HG02938 (cell line): ENCODE results near the gene TAGAP.
"Not testable (repeated sequence)": the region's sequence is repeated elsewhere in the genome, so short reads cannot be mapped to it uniquely, and the experiment has no call there.

Experiments
- ATAC-seq: cut with Tn5 transposase; IDR thresholded peaks from one replicate; pipeline ENCODE4 v1.9.1; 2021; ENCODE audit warnings: mild to moderate bottlenecking, moderate library complexity; ENCODE audit not compliant: unreplicated experiment

The TAGAP gene

GRCh38 chr6:159045801-159046200 is 1.0 kb upstream of the TAGAP start:
- ATAC-seq = no peak

GRCh38 chr6:159043947-159044346 is 844 bp downstream of the TAGAP start:
- no peak for ATAC-seq

DNA sequence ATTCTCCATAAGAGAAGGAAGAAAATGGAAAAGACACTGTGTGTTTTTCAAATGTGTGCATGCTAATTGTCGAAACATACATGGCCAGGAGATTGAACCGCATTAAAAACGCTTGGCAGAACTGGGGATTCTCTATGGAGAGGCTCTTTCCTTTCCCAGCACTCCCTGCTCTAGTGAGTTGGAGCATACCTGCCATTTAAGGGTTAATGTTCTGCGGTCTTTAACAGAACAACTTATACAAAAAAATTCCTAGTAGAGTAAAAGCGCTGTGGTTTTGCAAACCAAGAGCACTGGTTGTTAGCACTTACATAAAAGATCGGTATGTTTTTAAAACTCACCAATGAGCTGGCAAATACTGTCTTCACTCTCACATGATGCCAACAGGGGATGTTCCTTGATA is 1.5 kb downstream of the TAGAP start:
- no peak for ATAC-seq

DNA sequence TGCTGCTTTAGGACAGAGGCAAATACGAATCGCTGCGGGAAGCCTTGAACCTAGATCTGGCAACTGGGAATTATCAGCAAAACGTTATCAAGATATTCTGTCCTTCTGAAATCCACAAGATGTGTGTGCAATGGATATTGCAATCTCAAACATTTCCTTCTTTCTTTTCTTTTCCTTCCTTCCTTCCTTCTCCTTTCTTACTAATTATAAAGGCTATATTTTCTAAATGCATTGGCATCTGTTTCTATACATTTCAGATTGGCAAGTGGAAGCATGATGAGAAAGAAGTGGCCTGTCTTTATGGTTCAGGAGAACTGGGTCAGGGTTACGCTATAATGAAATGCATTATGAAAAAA is 2.0 kb downstream of the TAGAP start:
- ATAC-seq = no peak

DNA sequence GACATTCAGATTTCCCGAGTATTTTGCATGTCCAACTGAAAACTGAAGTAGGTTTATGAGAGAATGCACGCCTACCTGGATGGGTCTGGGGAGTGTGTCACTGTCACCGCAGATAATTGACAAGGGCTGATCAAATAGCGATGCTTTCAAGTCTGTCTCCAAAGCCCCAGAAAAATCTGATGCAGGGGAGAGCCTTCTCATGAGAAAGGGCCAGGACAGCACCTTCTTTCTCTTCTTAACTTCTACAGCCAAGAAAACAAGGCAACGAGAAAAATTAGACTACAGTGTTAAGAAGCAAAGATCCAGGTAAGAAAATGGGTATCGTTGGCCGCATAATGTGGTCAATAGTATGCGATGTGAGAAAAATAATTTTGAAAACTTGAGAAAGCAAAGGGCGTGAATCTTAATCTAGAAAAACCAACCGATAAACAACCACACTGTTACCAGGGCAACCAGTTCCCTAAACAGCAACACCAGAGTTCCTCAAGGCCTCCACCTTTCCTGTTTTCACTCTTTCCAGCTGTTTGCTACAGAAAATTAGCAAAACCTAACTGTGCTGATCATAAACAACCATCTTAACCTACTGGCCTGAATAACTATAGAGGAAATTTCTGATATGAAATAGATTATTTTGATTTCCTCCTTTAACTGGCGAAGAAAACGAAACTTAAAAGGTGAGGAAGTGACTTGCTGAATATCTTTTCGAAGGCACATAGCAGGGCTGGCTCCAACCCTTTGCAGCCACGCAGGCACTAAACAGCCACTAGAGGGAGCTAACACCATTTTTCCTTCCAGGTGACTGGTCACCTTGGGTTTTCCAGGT is 2.6 kb downstream of the TAGAP start:
- ATAC-seq = peak; percentile 34

- no peak for ATAC-seq
Measured at GRCh38 chr6:159041181-159041580, 3.6 kb downstream of the TAGAP start.

GRCh38 chr6:159039885-159040258 is 4.9 kb downstream of the TAGAP start:
- ATAC-seq = no peak

- ATAC-seq = peak; percentile 82
Measured at GRCh38 chr6:159038914-159039884, 5.6 kb downstream of the TAGAP start.

- ATAC-seq = not testable (repeated sequence)
Measured at GRCh38 chr6:159038318-159038717, 6.5 kb downstream of the TAGAP start.

GRCh38 chr6:159037756-159038290 is 7.0 kb downstream of the TAGAP start:
- no peak for ATAC-seq

- no peak for ATAC-seq
Measured at GRCh38 chr6:159036673-159037072, 8.1 kb downstream of the TAGAP start.

GRCh38 chr6:159035891-159036290 is 8.9 kb downstream of the TAGAP start:
- no peak for ATAC-seq

DNA sequence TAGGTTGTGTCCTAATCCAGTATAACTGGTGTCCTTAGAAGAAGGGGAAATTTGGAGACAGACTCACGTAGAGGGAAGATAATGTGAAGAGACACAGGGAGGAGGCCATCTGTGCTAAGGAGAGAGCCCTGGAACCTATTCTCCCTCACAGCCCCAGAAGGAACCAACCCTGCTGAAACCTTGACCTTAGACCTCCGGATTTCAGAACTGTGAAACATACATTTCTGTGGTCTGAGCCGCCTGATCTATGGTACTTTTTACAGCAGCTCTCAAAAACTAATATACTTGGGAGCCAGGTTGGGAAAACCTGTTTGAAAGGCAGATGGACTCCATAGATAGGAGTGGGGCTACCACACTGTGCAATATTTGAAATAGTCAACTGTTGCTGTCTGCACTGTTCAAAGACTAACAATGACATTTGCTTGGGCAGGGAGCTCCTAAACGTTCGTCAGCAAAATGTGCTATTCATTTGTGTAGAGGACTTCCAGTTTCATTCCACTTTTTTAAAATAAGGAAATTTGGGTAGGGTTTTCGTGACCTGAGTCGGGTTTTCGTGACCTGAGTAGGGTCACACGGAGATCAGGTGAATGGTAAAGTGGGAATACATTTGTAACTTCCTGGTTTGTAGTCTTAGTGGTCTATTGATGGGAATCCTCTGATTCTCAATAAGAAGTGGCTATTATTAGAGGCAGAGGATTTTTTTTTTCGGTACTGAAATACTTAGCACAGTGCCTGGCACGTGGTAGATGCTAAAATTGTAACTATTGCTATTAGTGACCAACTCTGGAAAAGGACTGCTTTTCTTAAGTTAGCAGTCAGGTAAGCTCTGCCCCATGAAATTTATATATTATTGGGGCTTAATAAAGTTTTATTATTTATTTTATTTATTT is 11.4 kb downstream of the TAGAP start:
- no peak for ATAC-seq

- no peak for ATAC-seq
Measured at GRCh38 chr6:159031846-159032245, 12.9 kb downstream of the TAGAP start.

GRCh38 chr6:159030168-159030567 is 14.6 kb downstream of the TAGAP start:
- no peak for ATAC-seq

DNA sequence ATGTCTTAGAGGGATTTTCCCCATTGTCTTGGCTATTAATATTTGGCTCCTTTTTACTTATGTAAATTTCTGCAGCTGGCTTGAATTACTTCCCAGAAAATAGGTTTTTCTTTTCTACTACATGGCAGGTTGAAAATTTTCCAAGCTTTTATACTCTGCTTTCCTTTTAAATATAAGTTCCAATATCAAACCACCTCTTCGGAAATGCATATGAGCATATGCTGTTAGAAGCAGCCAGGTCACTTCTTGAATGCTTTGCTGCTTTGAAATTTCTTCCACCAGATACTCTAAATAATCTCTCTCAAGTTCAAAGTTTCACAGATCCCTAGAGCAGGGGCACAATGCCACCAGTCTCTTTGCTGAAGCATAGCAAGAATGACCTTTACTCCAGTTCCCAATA is 19.6 kb downstream of the TAGAP start:
- not testable (repeated sequence) for ATAC-seq

- no peak for ATAC-seq
Measured at GRCh38 chr6:159023893-159024292, 20.9 kb downstream of the TAGAP start.

- no peak for ATAC-seq
Measured at GRCh38 chr6:159020011-159020410, 24.8 kb downstream of the TAGAP start.

GRCh38 chr6:159017757-159018559 is 26.8 kb downstream of the TAGAP start:
- ATAC-seq = no peak

- no peak for ATAC-seq
Measured at GRCh38 chr6:159014406-159014805, 30.4 kb downstream of the TAGAP start.
